GM12878 (cell line): ENCODE data around the gene AGBL1.

Experiments
- CTCF ChIP-seq, 3 experiments: IDR thresholded peaks in 2 of 3; conservative IDR thresholded peaks in 1 of 3; 2 replicates each; pipeline ENCODE4 v1.5.1; 2011; ENCODE audit warnings: low read depth in 3 of 3, low read length in 3 of 3, mild to moderate bottlenecking in 3 of 3, control low read depth in 2 of 3, moderate library complexity in 2 of 3, inconsistent platforms in 1 of 3, mixed read lengths in 1 of 3; ENCODE audit not compliant: control insufficient read depth in 2 of 3, insufficient read depth in 1 of 3; ENCODE audit errors: extremely low read depth in 1 of 3
- DPF2 ChIP-seq: fragments of 450-650 bp; IDR thresholded peaks from 2 replicates; pipeline ENCODE4 v1.6.1; 2017; ENCODE audit warnings: mild to moderate bottlenecking
- JUND ChIP-seq: IDR thresholded peaks from 2 replicates; pipeline ENCODE4 v1.6.1; 2012; ENCODE audit warnings: low read depth, mild to moderate bottlenecking, low read length, improper control_type of control experiment, moderate library complexity
- MYC ChIP-seq: IDR thresholded peaks from 2 replicates; pipeline ENCODE4 v1.6.1; 2011; ENCODE audit warnings: mild to moderate bottlenecking, low read length, moderate library complexity, inconsistent platforms; ENCODE audit not compliant: insufficient read depth, insufficient replicate concordance, insufficient read length, severe bottlenecking
- PKNOX1 ChIP-seq: fragments of 450-650 bp; IDR thresholded peaks from 2 replicates; pipeline ENCODE4 v1.6.1; 2016; ENCODE audit warnings: mild to moderate bottlenecking
- STAT1 ChIP-seq: fragments of 450-650 bp; conservative IDR thresholded peaks from 2 replicates; pipeline ENCODE4 v1.6.1; 2014; ENCODE audit warnings: antibody characterized with exemption, mild to moderate bottlenecking
- ZBTB40 ChIP-seq: fragments of 450-650 bp; IDR thresholded peaks from 2 replicates; pipeline ENCODE4 v1.6.1; 2016; ENCODE audit warnings: mild to moderate bottlenecking, moderate library complexity, borderline replicate concordance

- TF ChIP-seq MYC: no peak
- TF ChIP-seq STAT1: no peak
- no peak for TF ChIP-seq CTCF (IDR thresholded peaks at IDR 0.05 in 2 of 3, conservative IDR thresholded peaks at IDR 0.05 in 1 of 3; ENCODE audit: control insufficient read depth in 2 of 3, extremely low read depth in 1 of 3, insufficient read depth in 1 of 3, low read depth in 3 of 3, low read length in 3 of 3)
- no peak for TF ChIP-seq DPF2
- TF ChIP-seq JUND: no peak
- TF ChIP-seq ZBTB40: no peak
- TF ChIP-seq PKNOX1: no peak
Observed at GRCh38 chr15:86322629-86323028, 243.0 kb downstream of the AGBL1 start.
